Sigmoid colon (tissue), 7 donors: Measurements from ENCODE around the gene ZFYVE28. TPM values are rescaled to one million over a fixed set of nuclear protein-coding genes. Genes with fewer than 3 reads are reported as not detected.
A peak's percentile ranks its signal among the peaks of the same experiment; 100 is the strongest.

Experiments
- DNase-seq: peaks from one replicate; pipeline ENCODE4 v3.0.0-alpha.2; 2019
- H3K27ac ChIP-seq, 4 donors: fragments of 200-600 bp; sonication (generic); one replicate each; pipeline ENCODE4 v1.5.1; 2016 to 2019; ENCODE audit warnings: mild to moderate bottlenecking in 1 of 4
- H3K27me3 ChIP-seq, 3 donors: fragments of 200-600 bp; sonication (generic); one replicate each; pipeline ENCODE4 v1.5.1; 2019; ENCODE audit warnings: mild to moderate bottlenecking in 1 of 3
- H3K36me3 ChIP-seq, 4 donors: fragments of 200-600 bp; sonication (generic); one replicate each; pipeline ENCODE4 v1.5.1; 2016 to 2019
- H3K4me1 ChIP-seq, 4 donors: fragments of 200-600 bp; sonication (generic); one replicate each; pipeline ENCODE4 v1.5.1; 2017 to 2019
- H3K4me3 ChIP-seq, 4 donors: fragments of 200-600 bp; sonication (generic); one replicate each; pipeline ENCODE4 v1.5.1; 2017 to 2019; ENCODE audit warnings: mild to moderate bottlenecking in 2 of 4, moderate library complexity in 1 of 4
- H3K9me3 ChIP-seq, 4 donors: fragments of 200-600 bp in 3 of 4; sonication (generic) in 3 of 4; one replicate each; pipeline versions ENCODE4 v1.5.1 to v1.6.1; 2013 to 2019
- EP300 ChIP-seq, 4 donors: sonication (generic); formaldehyde crosslinking; IDR thresholded peaks; one replicate each; pipeline ENCODE4 v1.6.1; 2017; ENCODE audit warnings: antibody characterized with exemption in 4 of 4
- POLR2A ChIP-seq, 2 donors: fragments of 450-650 bp; IDR thresholded peaks; one replicate each; pipeline ENCODE4 v1.6.1; 2016; ENCODE audit warnings: antibody characterized with exemption in 2 of 2, mild to moderate bottlenecking in 2 of 2, moderate library complexity in 2 of 2
- POLR2AphosphoS5 ChIP-seq, 4 donors: sonication (generic); formaldehyde crosslinking; IDR thresholded peaks; one replicate each; pipeline ENCODE4 v1.6.1; 2017; ENCODE audit warnings: antibody characterized with exemption in 4 of 4
- WGBS, 2 donors: extraction: QIAGEN DNeasy Blood & Tissue Kit; methylation state at CpG; one replicate each; pipeline ENCODE4 v1.1.7; 2013; 5-methylcytosine and 5-hydroxymethylcytosine counted together
- intact Hi-C: fragments of 100-400 bp; cut with DNase I; formaldehyde crosslinking; loops from one replicate; pipeline ENCODE4 v1.15.1; 2023
- polyA plus RNA-seq, 3 donors: library from polyadenylated mRNA; stranded (reverse); fragments of 200-250 nt; gene quantifications; one replicate each; pipeline ENCODE4 v1.2.3, GENCODE V29; 2013
- total RNA-seq, 4 donors: library from RNA; depleted of rRNA; stranded (reverse); fragments of >200 nt; gene quantifications; one replicate each; pipeline ENCODE4 v1.1.0, GENCODE V29; 2016
- TF ChIP-seq, protein P1 (sequence below), 4 experiments: fragments of 450-650 bp in 3 of 4; fragments of 200-600 bp in 1 of 4; IDR thresholded peaks; one replicate each; pipeline ENCODE4 v1.5.1; 2016 to 2019; ENCODE audit warnings: antibody characterized with exemption in 4 of 4, mild to moderate bottlenecking in 3 of 4, moderate library complexity in 2 of 4
- donor health status: healthy with polysubstance abuse.
- donor health status: Bipolar disorder and iron deficiency.
- donor health status: healthy.

Gene ZFYVE28
- total and polyA plus RNA-seq, 7 donors = 3.1 to 24.1 (median 13.0) TPM

DNA sequence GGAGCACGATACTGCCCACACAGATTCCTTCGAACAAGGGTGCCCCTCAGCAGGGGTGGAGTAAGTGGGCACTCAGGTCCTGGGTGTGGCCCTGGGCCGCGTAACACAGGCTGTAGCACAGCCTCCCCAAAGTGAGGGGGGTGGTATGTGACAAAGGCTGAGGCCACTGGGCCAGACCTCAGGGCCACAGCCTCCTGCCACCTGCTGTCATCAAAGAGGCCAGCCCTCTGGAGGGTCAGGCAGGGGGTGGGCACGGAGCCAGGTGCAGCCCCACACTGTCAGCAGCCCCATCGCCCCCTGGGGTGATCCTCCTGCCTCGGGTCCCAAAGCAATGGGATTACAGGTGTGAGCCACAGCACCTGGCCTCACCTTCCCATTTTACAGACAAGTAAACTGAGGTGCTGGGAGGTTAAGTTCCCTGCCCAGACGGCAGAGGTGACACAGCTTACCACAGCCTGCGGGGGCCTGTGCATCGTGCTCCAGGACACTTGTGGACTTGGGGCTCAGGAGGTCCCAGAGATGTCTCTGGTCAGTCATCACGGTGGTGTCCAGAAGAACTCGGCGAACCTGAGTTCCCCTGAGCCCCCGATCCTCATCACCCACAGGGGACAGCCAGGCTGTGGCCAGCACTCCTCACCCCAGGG, 129.0 kb downstream of the ZFYVE28 start:
- H3K27ac ChIP-seq = no peak overlapping the region
- H3K4me3 ChIP-seq = no peak overlapping the region
- H3K36me3 ChIP-seq = no peaks in the 10 kb centered on the region
- 91% methylated on average over 14 of the region's 14 CpGs for WGBS, 2 donors
- H3K9me3 ChIP-seq = no peaks in the 10 kb centered on the region
- H3K4me1 ChIP-seq = no peaks in the 10 kb centered on the region
- TF ChIP-seq POLR2AphosphoS5 (IDR thresholded peaks at IDR 0.05) (no peak), EP300 (IDR thresholded peaks at IDR 0.05) (no peak), POLR2A (IDR thresholded peaks at IDR 0.05) (no peak)
- TF ChIP-seq, protein P1, sequence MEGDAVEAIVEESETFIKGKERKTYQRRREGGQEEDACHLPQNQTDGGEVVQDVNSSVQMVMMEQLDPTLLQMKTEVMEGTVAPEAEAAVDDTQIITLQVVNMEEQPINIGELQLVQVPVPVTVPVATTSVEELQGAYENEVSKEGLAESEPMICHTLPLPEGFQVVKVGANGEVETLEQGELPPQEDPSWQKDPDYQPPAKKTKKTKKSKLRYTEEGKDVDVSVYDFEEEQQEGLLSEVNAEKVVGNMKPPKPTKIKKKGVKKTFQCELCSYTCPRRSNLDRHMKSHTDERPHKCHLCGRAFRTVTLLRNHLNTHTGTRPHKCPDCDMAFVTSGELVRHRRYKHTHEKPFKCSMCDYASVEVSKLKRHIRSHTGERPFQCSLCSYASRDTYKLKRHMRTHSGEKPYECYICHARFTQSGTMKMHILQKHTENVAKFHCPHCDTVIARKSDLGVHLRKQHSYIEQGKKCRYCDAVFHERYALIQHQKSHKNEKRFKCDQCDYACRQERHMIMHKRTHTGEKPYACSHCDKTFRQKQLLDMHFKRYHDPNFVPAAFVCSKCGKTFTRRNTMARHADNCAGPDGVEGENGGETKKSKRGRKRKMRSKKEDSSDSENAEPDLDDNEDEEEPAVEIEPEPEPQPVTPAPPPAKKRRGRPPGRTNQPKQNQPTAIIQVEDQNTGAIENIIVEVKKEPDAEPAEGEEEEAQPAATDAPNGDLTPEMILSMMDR (IDR thresholded peaks at IDR 0.05) = no peak
- no peaks in the 10 kb centered on the region for H3K27me3 ChIP-seq
- peak; percentile 55 for DNase-seq
- intact Hi-C loops = no loop called here

- Histone ChIP-seq H3K9me3 (no peaks in the 10 kb centered on the region), H3K27ac (no peak overlapping the region), H3K27me3 (no peaks in the 10 kb centered on the region), H3K4me3 (no peak overlapping the region), H3K36me3 (no peaks in the 10 kb centered on the region), H3K4me1 (no peaks in the 10 kb centered on the region)
- no peak for TF ChIP-seq EP300 (IDR thresholded peaks at IDR 0.05)
- TF ChIP-seq, protein P1 (IDR thresholded peaks at IDR 0.05) = no peak
- TF ChIP-seq POLR2A (IDR thresholded peaks at IDR 0.05) = no peak
- TF ChIP-seq POLR2AphosphoS5 (IDR thresholded peaks at IDR 0.05) = no peak
- WGBS, 2 donors = 89 to 93% methylated on average over 10 of the region's 10 CpGs
- peak; percentile 43 for DNase-seq
- intact Hi-C loops = no loop called here
These were observed 130.3 kb downstream of the ZFYVE28 start for GRCh38 chr4:2288051-2288541.

DNA sequence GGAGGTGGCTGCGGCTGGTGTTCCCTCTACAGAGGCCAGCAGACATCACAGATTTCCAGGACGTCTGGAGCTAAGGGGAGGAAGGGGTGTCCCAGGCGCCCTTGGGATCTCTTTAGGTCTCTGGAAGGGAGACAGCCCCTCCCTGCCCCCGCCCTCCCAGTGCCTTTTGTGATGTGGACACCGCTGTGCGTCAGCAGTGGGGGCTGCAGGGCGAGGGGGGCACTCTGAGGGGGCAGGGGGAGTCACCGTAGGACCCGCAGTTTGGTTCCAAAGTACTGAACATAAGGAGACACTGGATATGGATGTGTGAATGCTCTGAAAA, 130.9 kb downstream of the ZFYVE28 start:
- Histone ChIP-seq H3K9me3 (no peaks in the 10 kb centered on the region), H3K36me3 (no peaks in the 10 kb centered on the region), H3K4me3 (no peak overlapping the region), H3K27me3 (no peaks in the 10 kb centered on the region), H3K27ac (no peak overlapping the region), H3K4me1 (no peaks in the 10 kb centered on the region)
- TF ChIP-seq POLR2A (IDR thresholded peaks at IDR 0.05) (no peak), EP300 (IDR thresholded peaks at IDR 0.05) (no peak), POLR2AphosphoS5 (IDR thresholded peaks at IDR 0.05) (no peak)
- TF ChIP-seq, protein P1 (IDR thresholded peaks at IDR 0.05) = no peak
- WGBS, 2 donors = 90 to 91% methylated on average over 9 of the region's 9 CpGs
- DNase-seq = peak; percentile 46
- intact Hi-C loops = no loop called here

- WGBS, 2 donors = 82 to 85% methylated on average over 19 of the region's 19 CpGs
- TF ChIP-seq POLR2AphosphoS5 (IDR thresholded peaks at IDR 0.05) (no peak), POLR2A (IDR thresholded peaks at IDR 0.05) (no peak), EP300 (IDR thresholded peaks at IDR 0.05) (no peak)
- TF ChIP-seq, protein P1 (IDR thresholded peaks at IDR 0.05) = no peak
- intact Hi-C loops = no loop called here
- Histone ChIP-seq H3K9me3 (no peaks in the 10 kb centered on the region), H3K4me1 (no peaks in the 10 kb centered on the region), H3K27me3 (no peaks in the 10 kb centered on the region), H3K4me3 (no peak overlapping the region), H3K36me3 (no peaks in the 10 kb centered on the region), H3K27ac (no peak overlapping the region)
- DNase-seq = peak; percentile 10
These were observed 131.4 kb downstream of the ZFYVE28 start for GRCh38 chr4:2286904-2287593.
